Large intestine (tissue), 3 donors: ENCODE measurements around the gene CNN3. TPM values are rescaled to one million over a fixed set of nuclear protein-coding genes. Genes with fewer than 3 reads are reported as not detected.

Experiments used
- DNase-seq, 2 donors: peaks; one replicate each; pipeline versions ENCODE4 v3.0.0 to v3.0.0-alpha.2; 2013
- H3K27ac ChIP-seq: one replicate; pipeline ENCODE4 v1.5.1; 2013; ENCODE audit warnings: low read length
- H3K27me3 ChIP-seq: 2 replicates; pipeline ENCODE4 v1.6.1; 2013; ENCODE audit warnings: low read length; ENCODE audit not compliant: control insufficient read depth, insufficient read depth
- H3K36me3 ChIP-seq: 2 replicates; pipeline ENCODE4 v1.6.1; 2013; ENCODE audit warnings: low read length; ENCODE audit not compliant: control insufficient read depth, insufficient read depth
- H3K4me1 ChIP-seq: one replicate; pipeline ENCODE4 v1.6.1; 2013; ENCODE audit warnings: low read length; ENCODE audit not compliant: control insufficient read depth, insufficient read depth
- H3K4me3 ChIP-seq: one replicate; pipeline ENCODE4 v1.5.1; 2013; ENCODE audit warnings: low read length
- H3K9me3 ChIP-seq: one replicate; pipeline ENCODE4 v1.6.1; 2013; ENCODE audit warnings: mild to moderate bottlenecking, low read depth, low read length, moderate library complexity; ENCODE audit not compliant: control insufficient read depth
- WGBS: methylation state at CpG from one replicate; pipeline ENCODE4 v1.1.5; 2013; ENCODE audit warnings: low lambda C conversion rate; ENCODE audit not compliant: insufficient coverage; 5-methylcytosine and 5-hydroxymethylcytosine counted together
- polyA plus RNA-seq: library from polyadenylated mRNA; unstranded; fragments of 120-200 nt; gene quantifications from one replicate; pipeline ENCODE4 v1.2.1, GENCODE V29; 2013

CNN3 gene
- polyA plus RNA-seq, 1 donor: 97.0 TPM

GRCh38 chr1:94936861-94937620 is 10.1 kb upstream of the CNN3 start:
- Histone ChIP-seq H3K9me3 (no peaks in the 10 kb centered on the region), H3K27ac (no peak overlapping the region), H3K4me1 (no peaks in the 10 kb centered on the region), H3K27me3 (no peaks in the 10 kb centered on the region), H3K4me3 (no peak overlapping the region), H3K36me3 (no peaks in the 10 kb centered on the region)
- DNase-seq: no peak
- WGBS: 14% methylated on average over 3 of the region's 5 CpGs

GRCh38 chr1:94935476-94935875 is 8.6 kb upstream of the CNN3 start:
- Histone ChIP-seq H3K36me3 (no peaks in the 10 kb centered on the region), H3K4me1 (no peaks in the 10 kb centered on the region), H3K27ac (no peak overlapping the region), H3K9me3 (no peaks in the 10 kb centered on the region), H3K4me3 (no peak overlapping the region), H3K27me3 (no peaks in the 10 kb centered on the region)
- no peak for DNase-seq
- 80% methylated on average over 1 of the region's 1 CpG for WGBS

GRCh38 chr1:94935034-94935433 is 8.1 kb upstream of the CNN3 start:
- no peak overlapping the region for H3K4me3 ChIP-seq
- WGBS: 100% methylated on average over 1 of the region's 1 CpG
- H3K9me3 ChIP-seq: no peaks in the 10 kb centered on the region
- no peak overlapping the region for H3K27ac ChIP-seq
- H3K36me3 ChIP-seq: no peaks in the 10 kb centered on the region
- H3K27me3 ChIP-seq: no peaks in the 10 kb centered on the region
- H3K4me1 ChIP-seq: no peaks in the 10 kb centered on the region
- no peak for DNase-seq

- Histone ChIP-seq H3K9me3 (no peaks in the 10 kb centered on the region), H3K27ac (no peak overlapping the region), H3K4me1 (no peaks in the 10 kb centered on the region), H3K36me3 (no peaks in the 10 kb centered on the region), H3K4me3 (no peak overlapping the region), H3K27me3 (peaks cover 2% of the 10 kb centered on the region)
- DNase-seq: no peak
- WGBS: 90% methylated on average over 2 of the region's 2 CpGs
These were observed 7.6 kb upstream of the CNN3 start for GRCh38 chr1:94934551-94934950.

GRCh38 chr1:94931254-94931841 is 4.4 kb upstream of the CNN3 start:
- Histone ChIP-seq H3K36me3 (no peaks in the 10 kb centered on the region), H3K27me3 (peaks cover 9% of the 10 kb centered on the region), H3K4me3 (no peak overlapping the region), H3K4me1 (peaks cover 3% of the 10 kb centered on the region), H3K9me3 (no peaks in the 10 kb centered on the region), H3K27ac (no peak overlapping the region)
- WGBS: no CpG with 5 or more reads among the region's 7 CpGs
- DNase-seq: no peak

- no peaks in the 10 kb centered on the region for H3K36me3 ChIP-seq
- no peaks in the 10 kb centered on the region for H3K9me3 ChIP-seq
- H3K4me3 ChIP-seq: no peak overlapping the region
- H3K4me1 ChIP-seq: peaks cover 3% of the 10 kb centered on the region
- WGBS: 43% methylated on average over 2 of the region's 11 CpGs
- no peak overlapping the region for H3K27ac ChIP-seq
- DNase-seq: no peak
- H3K27me3 ChIP-seq: peaks cover 22% of the 10 kb centered on the region
These were observed 2.7 kb upstream of the CNN3 start for GRCh38 chr1:94929351-94930217.

- Histone ChIP-seq H3K4me1 (peaks cover 3% of the 10 kb centered on the region), H3K36me3 (no peaks in the 10 kb centered on the region), H3K27me3 (peaks cover 23% of the 10 kb centered on the region), H3K9me3 (no peaks in the 10 kb centered on the region), H3K4me3 (no peak overlapping the region), H3K27ac (no peak overlapping the region)
- 100% methylated on average over 2 of the region's 7 CpGs for WGBS
- DNase-seq: no peak
These were observed 1.5 kb upstream of the CNN3 start for GRCh38 chr1:94928293-94928939.

- WGBS: 53% methylated on average over 3 of the region's 40 CpGs
- Histone ChIP-seq H3K4me3 (peak overlapping the region; percentile 46), H3K9me3 (no peaks in the 10 kb centered on the region), H3K36me3 (no peaks in the 10 kb centered on the region), H3K27me3 (peaks cover 23% of the 10 kb centered on the region), H3K4me1 (peaks cover 8% of the 10 kb centered on the region), H3K27ac (peak overlapping the region; percentile 70)
- DNase-seq: no peak
These were observed 680 bp upstream of the CNN3 start for GRCh38 chr1:94927405-94928175.

- Histone ChIP-seq H3K27me3 (peaks cover 23% of the 10 kb centered on the region), H3K36me3 (no peaks in the 10 kb centered on the region), H3K4me1 (peaks cover 8% of the 10 kb centered on the region), H3K27ac (peak overlapping the region; percentile 85), H3K4me3 (peak overlapping the region; percentile 56), H3K9me3 (no peaks in the 10 kb centered on the region)
- peak in 1 of 2 donors; percentile 52 for DNase-seq
- WGBS: no CpG with 5 or more reads among the region's 78 CpGs
These were observed 590 bp downstream of the CNN3 start for GRCh38 chr1:94926126-94926914.
